Fibroblast of pulmonary artery (primary cell): ENCODE results near the gene NAT14.
A peak's percentile ranks its signal among the peaks of the same experiment; 100 is the strongest.

Source experiments
- DNase-seq: peaks from one replicate; pipeline ENCODE4 v3.0.0-alpha.2; 2010; ENCODE audit warnings: low read depth
- H3K4me3 ChIP-seq: replicated peaks from 2 replicates; pipeline ENCODE4 v1.5.1; 2011; ENCODE audit warnings: low read depth, mild to moderate bottlenecking, control low read depth, low read length, moderate library complexity
- TF ChIP-seq, protein P1 (sequence below): IDR thresholded peaks from 2 replicates; pipeline ENCODE4 v1.5.1; 2011; ENCODE audit warnings: mild to moderate bottlenecking, control low read depth, low read length, inconsistent platforms; ENCODE audit errors: missing control alignments

Gene NAT14

DNA sequence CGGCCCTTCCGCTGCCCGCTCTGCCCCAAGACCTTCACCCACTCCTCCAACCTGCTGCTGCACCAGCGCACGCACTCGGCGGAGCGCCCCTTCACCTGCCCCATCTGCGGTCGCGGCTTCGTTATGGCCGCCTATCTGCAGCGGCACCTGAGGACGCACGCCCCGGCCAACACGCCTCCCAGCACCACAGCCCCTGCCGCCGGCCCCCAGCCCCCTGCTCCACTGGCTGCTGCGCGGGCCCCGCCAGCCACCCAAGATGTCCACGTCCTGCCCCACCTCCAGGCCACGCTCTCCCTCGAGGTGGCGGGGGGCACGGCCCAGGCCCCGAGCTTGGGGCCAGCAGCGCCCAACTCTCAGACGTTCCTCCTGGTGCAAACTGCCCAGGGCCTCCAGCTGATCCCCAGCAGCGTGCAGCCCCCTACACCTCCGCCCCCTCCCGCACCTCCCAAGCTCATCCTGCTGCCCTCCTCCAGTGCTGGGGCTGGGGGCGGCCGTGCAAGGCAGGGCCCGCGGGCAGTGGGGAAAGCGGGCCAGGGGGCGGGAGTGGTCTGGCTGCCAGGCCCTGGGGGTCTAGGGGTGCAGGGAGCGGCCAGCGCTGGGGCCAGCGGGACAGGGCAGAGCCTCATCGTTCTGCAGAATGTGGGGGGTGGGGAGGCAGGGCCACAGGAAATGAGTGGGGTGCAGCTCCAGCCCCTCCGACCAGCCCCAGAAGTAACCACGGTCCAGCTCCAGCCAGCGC, 1.9 kb upstream of the NAT14 start:
- no peak for DNase-seq
- no peak overlapping the region for H3K4me3 ChIP-seq
- TF ChIP-seq, protein P1, sequence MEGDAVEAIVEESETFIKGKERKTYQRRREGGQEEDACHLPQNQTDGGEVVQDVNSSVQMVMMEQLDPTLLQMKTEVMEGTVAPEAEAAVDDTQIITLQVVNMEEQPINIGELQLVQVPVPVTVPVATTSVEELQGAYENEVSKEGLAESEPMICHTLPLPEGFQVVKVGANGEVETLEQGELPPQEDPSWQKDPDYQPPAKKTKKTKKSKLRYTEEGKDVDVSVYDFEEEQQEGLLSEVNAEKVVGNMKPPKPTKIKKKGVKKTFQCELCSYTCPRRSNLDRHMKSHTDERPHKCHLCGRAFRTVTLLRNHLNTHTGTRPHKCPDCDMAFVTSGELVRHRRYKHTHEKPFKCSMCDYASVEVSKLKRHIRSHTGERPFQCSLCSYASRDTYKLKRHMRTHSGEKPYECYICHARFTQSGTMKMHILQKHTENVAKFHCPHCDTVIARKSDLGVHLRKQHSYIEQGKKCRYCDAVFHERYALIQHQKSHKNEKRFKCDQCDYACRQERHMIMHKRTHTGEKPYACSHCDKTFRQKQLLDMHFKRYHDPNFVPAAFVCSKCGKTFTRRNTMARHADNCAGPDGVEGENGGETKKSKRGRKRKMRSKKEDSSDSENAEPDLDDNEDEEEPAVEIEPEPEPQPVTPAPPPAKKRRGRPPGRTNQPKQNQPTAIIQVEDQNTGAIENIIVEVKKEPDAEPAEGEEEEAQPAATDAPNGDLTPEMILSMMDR: no peak

DNA sequence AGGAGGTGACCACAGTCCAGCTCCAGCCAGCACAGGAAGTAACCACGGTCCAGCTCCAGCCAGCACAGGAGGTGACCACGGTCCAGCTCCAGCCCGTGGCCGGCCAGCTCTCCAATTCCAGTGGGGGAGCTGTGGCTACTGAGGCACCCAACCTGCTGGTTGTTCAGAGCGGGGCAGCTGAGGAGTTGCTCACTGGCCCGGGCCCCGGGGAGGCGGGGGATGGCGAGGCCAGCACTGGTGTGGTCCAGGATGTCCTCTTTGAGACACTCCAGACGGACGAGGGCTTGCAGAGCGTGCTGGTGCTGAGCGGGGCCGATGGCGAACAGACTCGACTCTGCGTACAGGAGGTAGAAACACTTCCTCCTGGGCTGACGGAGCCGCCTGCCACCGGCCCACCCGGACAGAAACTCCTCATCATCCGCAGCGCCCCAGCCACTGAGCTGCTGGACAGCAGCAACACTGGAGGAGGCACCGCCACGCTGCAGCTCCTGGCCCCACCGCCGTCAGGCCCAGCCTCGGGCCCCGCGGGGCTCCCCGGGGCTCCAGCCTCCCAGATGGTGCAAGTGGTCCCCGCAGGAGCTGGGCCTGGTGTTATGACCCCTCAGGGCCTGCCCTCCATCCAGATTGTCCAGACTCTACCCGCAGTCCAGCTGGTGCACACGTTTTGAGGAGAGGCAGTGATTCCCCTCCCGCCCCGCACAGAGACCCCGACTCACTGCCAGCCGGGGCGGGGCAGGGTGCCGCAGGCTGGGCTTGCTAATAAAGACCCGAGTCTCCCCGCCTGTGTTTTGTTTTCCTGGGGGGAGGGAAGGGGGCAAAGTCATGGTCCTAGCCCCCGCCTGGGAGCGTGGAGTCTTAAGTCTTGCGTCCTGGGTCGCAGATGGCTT, 1.0 kb upstream of the NAT14 start:
- no peak for DNase-seq
- TF ChIP-seq, protein P1: no peak
- peak overlapping the region; percentile 67 for H3K4me3 ChIP-seq

DNA sequence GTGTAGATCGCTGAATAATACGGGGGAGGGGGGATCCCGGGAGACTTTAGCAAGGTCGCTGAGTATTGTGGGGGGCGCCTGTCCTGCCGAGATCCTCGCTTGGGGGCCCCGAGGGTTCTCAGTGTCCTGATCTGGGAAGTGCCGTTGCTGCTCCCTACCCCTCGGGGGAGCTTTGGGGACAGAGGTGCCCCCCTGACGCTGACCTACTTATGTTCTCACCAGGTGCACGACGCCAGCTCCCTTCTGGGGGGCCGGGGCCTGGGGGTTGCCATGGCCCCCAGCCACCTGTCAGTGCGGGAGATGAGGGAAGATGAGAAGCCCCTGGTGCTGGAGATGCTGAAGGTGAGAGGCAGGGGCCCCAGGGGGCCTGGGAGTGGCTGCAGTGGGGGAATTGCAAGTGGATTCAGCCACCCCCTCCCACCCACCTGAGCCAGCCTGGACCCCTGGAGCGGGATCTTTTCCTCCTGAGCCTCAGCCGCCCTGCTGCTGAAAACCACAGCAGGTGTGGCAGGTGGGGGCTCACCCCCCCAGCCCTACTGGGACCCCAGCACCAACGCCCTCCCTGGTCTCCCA, 537 bp downstream of the NAT14 start:
- peak overlapping the region; percentile 67 for H3K4me3 ChIP-seq
- TF ChIP-seq, protein P1: no peak
- DNase-seq: no peak

DNA sequence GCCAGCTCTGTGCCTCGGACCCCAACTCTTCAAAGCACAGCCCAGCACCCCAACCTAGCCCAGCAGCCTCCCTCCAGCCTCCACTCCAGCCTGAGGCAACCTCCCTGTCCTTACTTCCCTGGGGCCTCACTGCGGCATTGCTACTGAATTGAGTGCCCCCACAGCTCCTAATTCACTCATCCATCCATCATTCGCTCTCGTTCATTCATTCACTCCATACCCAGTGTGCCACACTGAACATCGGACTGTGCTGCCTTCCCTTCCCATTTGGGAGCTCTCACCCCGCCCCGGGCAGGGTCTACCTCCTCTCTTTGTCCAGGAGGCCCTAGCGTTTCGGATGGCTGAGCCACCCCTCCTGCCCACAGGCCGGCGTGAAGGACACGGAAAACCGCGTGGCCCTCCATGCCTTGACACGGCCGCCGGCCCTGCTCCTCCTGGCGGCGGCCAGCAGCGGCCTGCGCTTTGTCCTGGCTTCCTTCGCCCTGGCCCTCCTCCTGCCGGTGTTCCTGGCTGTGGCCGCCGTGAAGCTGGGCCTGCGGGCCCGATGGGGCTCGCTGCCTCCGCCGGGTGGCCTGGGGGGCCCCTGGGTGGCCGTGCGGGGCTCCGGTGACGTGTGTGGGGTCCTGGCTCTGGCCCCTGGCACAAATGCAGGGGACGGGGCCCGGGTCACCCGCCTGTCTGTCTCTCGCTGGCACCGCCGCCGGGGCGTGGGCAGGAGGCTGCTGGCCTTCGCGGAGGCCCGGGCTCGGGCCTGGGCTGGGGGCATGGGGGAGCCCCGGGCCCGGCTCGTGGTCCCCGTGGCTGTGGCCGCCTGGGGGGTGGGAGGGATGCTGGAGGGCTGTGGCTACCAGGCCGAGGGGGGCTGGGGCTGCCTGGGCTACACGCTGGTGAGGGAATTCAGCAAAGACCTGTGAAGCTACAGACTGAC, 1.3 kb downstream of the NAT14 start:
- no peak for DNase-seq
- peak overlapping the region; percentile 67 for H3K4me3 ChIP-seq
- TF ChIP-seq, protein P1: no peak

DNA sequence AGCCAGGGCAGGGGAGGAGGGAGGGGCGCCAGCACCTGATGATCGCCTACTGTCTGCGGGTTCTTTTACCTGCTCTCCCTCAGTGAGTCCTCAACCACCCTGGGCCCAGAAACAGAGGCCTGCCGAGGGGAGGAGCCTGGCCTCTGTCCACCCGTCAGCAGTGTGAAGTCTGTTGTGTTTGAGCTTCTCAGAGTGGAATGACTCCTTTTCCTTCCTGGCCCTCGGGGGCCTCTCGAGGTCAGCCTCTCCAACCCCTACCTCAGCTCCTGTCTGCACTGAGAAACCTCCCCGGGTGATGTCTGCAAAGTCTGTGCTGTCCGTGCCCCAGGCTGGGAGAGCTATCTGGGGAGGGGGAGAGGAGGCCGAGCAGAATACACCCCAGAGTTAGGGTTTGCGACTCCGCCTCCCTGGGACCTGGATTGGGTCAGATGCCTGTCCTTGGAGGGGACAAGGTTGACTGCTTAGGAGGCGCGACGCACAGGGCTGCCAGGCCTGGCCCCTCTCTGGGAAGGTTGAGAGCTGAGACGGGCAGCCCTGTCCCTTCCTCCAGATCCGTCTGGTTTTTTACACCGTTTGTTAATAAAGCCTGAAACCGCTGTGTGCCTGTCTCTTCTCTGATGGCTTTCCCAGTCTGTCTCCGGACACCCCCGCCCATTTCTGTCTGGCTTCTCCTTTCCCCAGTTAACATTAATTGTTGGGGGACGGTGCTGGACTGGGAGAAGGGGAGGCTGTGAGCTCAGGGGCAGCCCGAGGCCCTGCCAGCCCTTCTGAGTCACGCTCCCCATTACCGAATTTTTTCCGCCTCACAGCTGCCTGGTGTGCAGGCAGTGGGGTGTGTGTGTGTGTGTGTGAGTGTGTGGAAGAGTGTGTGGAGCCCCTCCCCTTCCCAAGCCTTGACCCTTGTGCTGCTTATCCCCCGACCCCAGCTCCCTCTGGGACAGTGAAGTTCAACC, 2.3 kb downstream of the NAT14 start:
- H3K4me3 ChIP-seq: peak overlapping the region; percentile 38
- TF ChIP-seq, protein P1: no peak
- DNase-seq: peak; percentile 93
